Colonic mucosa (tissue), 4 donors: ENCODE data around the gene SOBP. TPM values are rescaled to one million over a fixed set of nuclear protein-coding genes. Genes with fewer than 3 reads are reported as not detected.

ENCODE experiments used
- DNase-seq: peaks from one replicate; pipeline ENCODE4 v3.0.0-alpha.2; 2020
- H3K27ac ChIP-seq: fragments of 200-600 bp; one replicate; pipeline ENCODE4 v1.8.0; 2021
- H3K27me3 ChIP-seq: fragments of 200-600 bp; one replicate; pipeline ENCODE4 v1.8.0; 2021
- H3K36me3 ChIP-seq: fragments of 200-600 bp; one replicate; pipeline ENCODE4 v1.8.0; 2021
- H3K4me1 ChIP-seq: fragments of 200-600 bp; one replicate; pipeline ENCODE4 v1.8.0; 2021; ENCODE audit warnings: mild to moderate bottlenecking
- H3K4me3 ChIP-seq: fragments of 200-600 bp; one replicate; pipeline ENCODE4 v1.8.0; 2021
- H3K9ac ChIP-seq, 2 donors: one replicate each; pipeline ENCODE4 v1.7.0; 2013; ENCODE audit warnings: control low read depth in 2 of 2, low read depth in 2 of 2, low read length in 2 of 2
- H3K9me3 ChIP-seq: fragments of 200-600 bp; one replicate; pipeline ENCODE4 v1.8.0; 2021
- CTCF ChIP-seq: fragments of 200-600 bp; IDR thresholded peaks from one replicate; pipeline ENCODE4 v1.8.0; 2022; ENCODE audit warnings: antibody characterized with exemption, mild to moderate bottlenecking
- intact Hi-C: fragments of 100-400 bp; cut with DNase I; formaldehyde crosslinking; loops from one replicate; pipeline ENCODE4 v1.14.1; 2022
- total RNA-seq, 2 donors: library from RNA; stranded (reverse); fragmentation: NEBNext Ultra II Directional in 1 of 2; extraction: Animal tissue kit (Norgen Biotek cat#: 25700) in 1 of 2; gene quantifications; one replicate each; pipeline ENCODE4 v1.2.1, GENCODE V29; 2021
- donor health status: healthy.
- donor health status: DM: no; HTN: no; CAD: no.
- donor health status: DM: no; HTN: no; CAD: no.

SOBP gene
- total RNA-seq, 2 donors from 2014 or later = 0.67 to 3.4 TPM

- H3K4me1 ChIP-seq = no peaks in the 10 kb centered on the region
- TF ChIP-seq CTCF = no peak
- no peak for DNase-seq
- intact Hi-C loops = no loop called here
- no peaks in the 10 kb centered on the region for H3K36me3 ChIP-seq
- no peaks in the 10 kb centered on the region for H3K9me3 ChIP-seq
- no peaks in the 10 kb centered on the region for H3K27me3 ChIP-seq
- H3K27ac ChIP-seq = no peak overlapping the region
- H3K4me3 ChIP-seq = no peak overlapping the region
- no peak overlapping the region for H3K9ac ChIP-seq
Observed at GRCh38 chr6:107658920-107659865, 169.3 kb downstream of the SOBP start.

DNA sequence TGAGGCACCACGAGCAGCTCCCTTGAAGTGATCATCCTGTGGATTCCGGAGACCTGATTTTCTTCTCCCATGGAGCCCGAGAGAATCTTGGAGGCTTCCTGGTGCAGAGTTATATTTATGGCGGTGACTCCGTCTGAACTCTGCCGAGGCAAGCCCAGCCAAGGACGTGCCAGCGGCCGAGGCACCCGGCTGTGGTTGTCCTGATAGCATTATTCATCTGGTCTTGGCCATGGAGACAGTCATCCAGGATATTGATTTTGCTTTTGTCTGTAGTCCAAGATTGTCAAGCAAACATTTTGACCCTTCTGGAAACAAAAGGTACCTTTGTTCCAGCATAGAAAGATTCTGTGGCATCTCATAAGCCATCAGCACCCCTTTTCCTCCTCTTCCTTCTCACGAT, 170.9 kb downstream of the SOBP start:
- DNase-seq = no peak

DNA sequence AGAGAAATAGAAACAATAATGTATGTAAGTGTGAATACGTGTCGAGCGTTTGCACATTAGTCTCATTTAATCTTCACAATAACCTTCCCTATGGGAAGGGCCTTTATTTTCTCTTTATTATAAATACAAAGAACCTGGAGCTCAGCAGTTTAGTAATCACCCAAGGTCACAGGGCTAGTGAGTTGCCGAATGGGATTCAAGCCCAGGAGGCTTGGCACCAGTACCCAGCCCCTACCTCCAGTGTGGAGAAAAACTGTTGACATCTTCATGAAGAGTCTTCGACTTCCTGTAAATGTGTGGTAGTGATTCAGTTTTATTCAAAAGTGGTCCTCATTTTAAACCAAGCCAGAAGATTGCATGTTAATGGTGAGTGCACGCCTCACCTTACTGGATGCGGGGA, 171.4 kb downstream of the SOBP start:
- no peak for DNase-seq
- H3K4me1 ChIP-seq = no peaks in the 10 kb centered on the region
- no peak overlapping the region for H3K27ac ChIP-seq
- no peaks in the 10 kb centered on the region for H3K36me3 ChIP-seq
- H3K9me3 ChIP-seq = no peaks in the 10 kb centered on the region
- intact Hi-C loops = no loop called here
- no peak overlapping the region for H3K4me3 ChIP-seq
- TF ChIP-seq CTCF = no peak
- no peak overlapping the region for H3K9ac ChIP-seq
- no peaks in the 10 kb centered on the region for H3K27me3 ChIP-seq

More for the DNA sequence above, 170.9 kb downstream of the SOBP start:
- H3K4me3 ChIP-seq = no peak overlapping the region
- intact Hi-C loops = no loop called here
- no peaks in the 10 kb centered on the region for H3K27me3 ChIP-seq
- H3K27ac ChIP-seq = no peak overlapping the region
- TF ChIP-seq CTCF = no peak
- no peaks in the 10 kb centered on the region for H3K9me3 ChIP-seq
- H3K36me3 ChIP-seq = no peaks in the 10 kb centered on the region
- no peak overlapping the region for H3K9ac ChIP-seq
- no peaks in the 10 kb centered on the region for H3K4me1 ChIP-seq

DNA sequence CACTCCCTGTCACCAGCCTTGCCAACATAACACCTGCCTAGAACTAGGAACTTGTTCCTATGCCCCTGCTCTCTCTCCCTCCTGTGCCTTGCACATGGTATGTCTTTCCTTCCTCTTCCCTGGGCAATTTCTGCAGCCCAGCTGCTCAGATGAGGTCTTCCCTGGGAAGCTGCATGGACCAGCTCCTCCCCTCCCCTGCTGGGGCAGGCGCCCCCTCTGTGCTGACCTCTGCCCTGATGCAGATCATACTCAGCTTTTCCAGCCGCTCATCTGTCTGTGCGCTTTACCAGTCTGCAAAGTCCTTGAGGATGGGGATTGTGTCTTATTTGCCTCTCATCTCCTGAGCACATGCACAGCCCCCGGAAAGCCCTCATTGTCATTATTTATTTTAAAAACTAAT, 172.4 kb downstream of the SOBP start:
- Histone ChIP-seq H3K9me3 (no peaks in the 10 kb centered on the region), H3K36me3 (no peaks in the 10 kb centered on the region), H3K9ac (no peak overlapping the region), H3K27ac (no peak overlapping the region), H3K4me1 (no peaks in the 10 kb centered on the region), H3K4me3 (no peak overlapping the region), H3K27me3 (no peaks in the 10 kb centered on the region)
- intact Hi-C loops = no loop called here
- TF ChIP-seq CTCF = no peak
- DNase-seq = no peak

DNA sequence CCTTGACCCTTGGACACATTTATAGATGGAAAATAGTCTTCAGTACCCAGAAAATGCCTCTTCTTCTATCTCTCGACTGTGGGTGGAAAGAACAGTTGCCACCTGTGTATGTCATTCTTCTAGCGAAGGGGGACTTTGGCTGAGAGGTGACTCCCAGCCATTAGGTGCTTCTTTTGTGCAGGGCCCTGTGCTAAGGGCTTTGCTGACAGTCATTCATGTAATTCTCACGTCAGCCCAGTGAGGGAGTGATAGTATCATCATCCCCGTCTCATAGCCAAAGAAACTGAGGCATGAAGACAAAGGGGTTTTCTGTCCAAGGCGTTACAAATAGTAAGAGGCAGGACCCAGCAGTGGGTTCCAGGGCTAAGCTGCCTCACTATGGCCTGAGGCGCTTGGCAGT, 173.4 kb downstream of the SOBP start:
- Histone ChIP-seq H3K9me3 (no peaks in the 10 kb centered on the region), H3K27me3 (no peaks in the 10 kb centered on the region), H3K4me3 (no peak overlapping the region), H3K9ac (no peak overlapping the region), H3K27ac (no peak overlapping the region), H3K4me1 (no peaks in the 10 kb centered on the region), H3K36me3 (no peaks in the 10 kb centered on the region)
- no peak for TF ChIP-seq CTCF
- DNase-seq = no peak
- intact Hi-C loops = no loop called here
